SH-SY5Y (cell line): ENCODE data around the gene MRGPRE.

Experiments used
- GATA2 ChIP-seq: IDR thresholded peaks from 2 replicates; pipeline ENCODE4 v1.6.1; 2011; ENCODE audit warnings: mild to moderate bottlenecking, low read depth, low read length
- GATA3 ChIP-seq: IDR thresholded peaks from 2 replicates; pipeline ENCODE4 v1.6.1; 2011; ENCODE audit warnings: low read depth, mild to moderate bottlenecking, low read length, moderate library complexity

The MRGPRE gene

DNA sequence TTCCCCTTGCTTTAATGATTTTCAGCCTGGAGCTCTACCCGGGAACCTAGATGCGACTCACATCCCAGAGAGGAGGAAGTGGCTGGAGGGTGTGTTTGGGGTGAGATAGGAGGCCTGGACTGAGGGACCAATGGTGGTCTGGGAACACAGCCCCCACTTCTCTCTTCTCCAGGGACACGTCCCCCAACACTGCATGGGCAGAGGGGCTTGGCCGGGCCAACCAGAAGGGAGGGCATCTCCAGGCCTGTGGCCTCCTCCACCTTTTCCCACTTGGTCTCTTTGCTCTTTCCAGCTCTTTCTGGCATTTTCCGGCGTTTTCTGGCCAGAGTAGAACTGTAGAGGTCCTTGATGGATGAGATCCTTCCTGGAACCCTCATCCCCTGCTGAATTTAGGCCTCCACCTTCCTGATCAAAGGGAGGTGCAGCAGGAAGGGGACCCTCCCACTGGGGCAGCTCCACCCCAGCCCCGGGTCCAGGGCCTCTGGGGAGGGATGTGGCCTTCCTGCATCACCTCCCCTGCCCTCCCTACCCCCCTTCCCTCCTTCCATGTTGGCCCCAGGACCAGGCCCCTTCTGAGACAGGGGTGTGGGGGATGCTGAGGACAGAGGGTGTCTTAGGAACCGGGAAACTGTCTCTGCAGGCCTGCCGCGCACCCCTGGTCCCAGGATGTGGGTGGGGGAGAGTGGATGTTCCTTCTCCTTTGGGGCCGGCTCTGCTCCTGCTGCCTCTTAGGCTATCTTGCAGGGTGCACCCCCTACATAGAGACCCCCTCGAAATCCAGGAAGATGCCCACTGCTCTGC, 38.0 kb downstream of the MRGPRE start:
- TF ChIP-seq GATA3 = no peak
- TF ChIP-seq GATA2 = no peak

DNA sequence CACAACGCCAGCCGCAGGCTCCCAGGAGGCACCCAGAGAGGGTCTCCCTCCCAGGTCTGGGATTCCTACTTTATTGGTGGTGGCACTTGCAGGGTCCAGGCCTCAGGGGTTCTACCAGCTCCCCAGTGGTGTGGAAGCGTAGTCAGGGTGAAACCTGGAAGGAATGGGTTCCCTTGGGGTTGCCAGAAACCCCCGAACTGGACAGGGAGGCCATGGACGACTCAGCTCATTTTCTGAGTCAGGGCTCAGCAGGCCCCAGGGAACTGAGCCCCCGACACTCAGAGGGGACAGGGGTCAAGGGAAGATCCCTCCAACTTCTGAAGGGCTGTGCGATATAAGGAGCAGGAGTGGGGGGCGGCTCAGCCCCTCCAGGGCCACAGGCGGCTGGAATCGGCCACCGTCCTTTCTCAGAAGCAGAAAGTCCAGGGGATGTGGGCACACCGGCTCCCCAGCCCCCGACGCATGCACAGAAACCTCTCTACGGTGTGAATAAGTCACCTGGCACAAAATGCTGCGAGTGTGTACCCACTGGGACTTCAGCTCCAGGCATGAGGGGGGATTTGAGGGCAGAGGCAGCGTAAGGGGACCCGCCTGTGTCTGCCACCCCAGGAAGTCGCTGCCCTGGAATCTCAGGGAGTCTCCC, 38.7 kb downstream of the MRGPRE start:
- TF ChIP-seq GATA2 (no peak), GATA3 (no peak)

DNA sequence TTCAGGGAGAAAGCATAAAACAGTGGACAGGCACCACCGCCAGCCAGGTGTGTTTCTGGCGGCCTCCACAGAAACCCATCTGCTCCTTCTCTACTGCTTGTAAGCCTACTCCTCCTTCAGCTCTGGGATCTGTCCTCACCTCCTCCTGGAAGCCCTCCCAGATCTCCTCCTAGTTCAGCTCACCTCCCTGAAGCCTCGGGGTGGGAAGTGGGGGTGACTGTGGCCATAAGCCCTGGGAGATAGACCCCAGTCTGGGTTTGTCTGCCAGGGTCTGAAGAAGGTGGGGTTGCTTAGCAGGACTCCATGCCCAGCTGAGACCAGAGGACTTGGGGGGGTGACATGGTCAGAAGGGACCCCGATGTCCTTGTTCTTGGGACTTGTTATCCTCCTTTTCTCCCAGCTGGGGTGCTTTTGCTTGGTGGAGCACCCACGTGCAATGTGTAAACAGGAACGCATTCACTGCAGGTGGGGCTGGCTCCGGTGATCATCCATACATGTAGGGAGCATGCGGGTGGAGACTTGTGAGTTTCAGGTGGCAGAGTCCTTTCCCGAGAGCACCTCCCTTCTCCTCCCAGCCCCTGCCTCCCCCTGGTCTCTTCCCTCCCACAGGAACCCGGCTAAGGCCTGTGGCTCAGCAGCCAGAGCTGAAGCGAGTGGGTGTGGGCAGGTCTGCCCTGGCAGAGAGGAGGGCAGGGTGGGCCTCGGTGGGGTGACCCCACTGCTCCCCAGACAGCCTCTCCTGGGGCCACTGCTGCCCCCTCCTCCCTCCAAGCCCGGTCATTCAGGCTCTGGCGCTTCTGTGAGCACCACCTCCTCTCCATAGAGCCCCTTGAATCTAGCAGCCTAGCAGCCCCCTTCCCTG, 39.5 kb downstream of the MRGPRE start:
- no peak for TF ChIP-seq GATA2
- TF ChIP-seq GATA3 = no peak

DNA sequence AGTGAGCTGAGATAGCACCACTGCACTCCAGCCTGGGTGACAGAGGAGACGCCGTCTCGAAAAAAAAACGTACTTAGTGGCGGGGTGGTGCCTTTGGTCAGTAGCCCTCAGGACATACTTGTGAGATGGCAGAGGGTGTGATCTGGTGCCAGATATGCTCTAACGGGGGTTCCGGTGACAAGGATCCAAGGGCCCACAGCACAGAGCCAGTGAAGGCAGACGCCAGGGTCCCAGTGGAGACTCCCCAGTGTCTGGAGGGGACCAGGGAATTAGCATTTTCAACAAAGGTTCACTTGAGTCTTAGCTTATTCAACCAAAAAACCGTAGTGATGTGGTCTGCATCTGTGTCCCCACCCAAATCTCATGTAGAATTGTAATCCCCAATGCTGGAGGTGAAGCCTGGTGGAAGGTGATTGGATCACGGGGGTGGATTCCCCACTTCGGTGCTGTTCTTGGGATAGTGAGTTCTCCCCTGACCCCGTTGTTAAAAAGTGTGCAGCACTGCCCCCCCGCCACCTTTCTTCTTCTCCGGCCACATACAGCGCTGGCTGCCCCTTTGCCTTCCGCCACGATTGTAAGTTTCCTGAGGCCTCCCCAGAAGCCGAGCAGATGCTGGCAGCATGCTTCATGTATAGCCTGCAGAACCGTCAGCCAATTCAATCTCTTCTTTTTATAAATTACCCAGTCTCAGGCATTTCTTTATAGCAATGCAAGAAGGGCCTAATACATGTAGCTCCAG, 40.5 kb downstream of the MRGPRE start:
- no peak for TF ChIP-seq GATA3
- no peak for TF ChIP-seq GATA2

DNA sequence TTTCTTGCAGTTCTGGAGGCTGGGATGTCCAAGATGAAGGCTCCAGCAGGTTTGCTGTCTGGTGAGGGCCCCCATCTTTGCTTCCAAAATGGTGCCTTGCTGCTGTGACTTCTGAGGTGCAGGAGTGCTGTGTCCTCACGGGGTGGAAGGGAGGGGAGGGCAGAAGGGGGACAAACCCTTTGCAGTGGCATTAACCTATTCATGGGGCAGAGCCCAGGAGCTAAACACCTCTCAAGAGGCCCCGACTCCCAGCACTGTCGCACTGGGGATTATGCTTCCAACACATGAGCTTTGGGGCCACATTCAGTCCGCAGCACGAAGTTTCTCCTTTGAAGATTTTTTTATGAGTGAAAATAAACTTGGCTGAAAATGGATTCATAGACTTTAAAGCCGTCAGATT, 41.6 kb downstream of the MRGPRE start:
- TF ChIP-seq GATA3 = no peak
- TF ChIP-seq GATA2 = no peak

DNA sequence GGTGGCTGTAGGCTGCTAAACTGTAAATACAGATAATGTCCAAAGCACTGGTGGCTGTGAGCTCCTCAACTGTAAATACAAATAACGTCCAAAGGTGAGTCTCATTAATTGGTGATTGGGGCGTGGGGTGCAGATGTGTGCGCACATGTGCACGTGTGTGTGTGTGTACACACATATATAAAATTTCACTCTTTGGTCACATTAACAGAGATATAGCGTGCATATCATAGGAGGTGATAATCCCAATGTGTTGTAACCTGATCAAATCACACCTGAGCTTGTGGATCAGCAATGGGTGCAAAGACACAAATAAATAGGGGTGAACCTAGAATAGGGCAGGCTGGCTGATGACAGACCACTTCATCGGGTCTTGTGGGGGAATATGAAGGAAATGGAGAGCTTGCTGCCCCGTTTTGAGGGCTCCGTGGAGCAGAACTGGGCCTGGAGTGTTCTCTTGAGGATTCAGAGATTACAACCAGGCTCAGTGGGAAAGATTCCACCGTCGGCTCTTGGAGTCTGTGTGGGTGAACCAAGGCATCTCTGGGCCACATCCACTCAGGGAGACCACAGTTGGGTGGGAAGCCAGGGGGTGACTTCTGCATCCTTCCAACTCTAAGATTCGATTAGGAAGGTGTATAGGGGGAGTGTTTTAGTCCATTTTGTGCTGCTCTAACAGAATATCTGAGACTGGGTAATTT, 42.2 kb downstream of the MRGPRE start:
- no peak for TF ChIP-seq GATA2
- TF ChIP-seq GATA3 = no peak

DNA sequence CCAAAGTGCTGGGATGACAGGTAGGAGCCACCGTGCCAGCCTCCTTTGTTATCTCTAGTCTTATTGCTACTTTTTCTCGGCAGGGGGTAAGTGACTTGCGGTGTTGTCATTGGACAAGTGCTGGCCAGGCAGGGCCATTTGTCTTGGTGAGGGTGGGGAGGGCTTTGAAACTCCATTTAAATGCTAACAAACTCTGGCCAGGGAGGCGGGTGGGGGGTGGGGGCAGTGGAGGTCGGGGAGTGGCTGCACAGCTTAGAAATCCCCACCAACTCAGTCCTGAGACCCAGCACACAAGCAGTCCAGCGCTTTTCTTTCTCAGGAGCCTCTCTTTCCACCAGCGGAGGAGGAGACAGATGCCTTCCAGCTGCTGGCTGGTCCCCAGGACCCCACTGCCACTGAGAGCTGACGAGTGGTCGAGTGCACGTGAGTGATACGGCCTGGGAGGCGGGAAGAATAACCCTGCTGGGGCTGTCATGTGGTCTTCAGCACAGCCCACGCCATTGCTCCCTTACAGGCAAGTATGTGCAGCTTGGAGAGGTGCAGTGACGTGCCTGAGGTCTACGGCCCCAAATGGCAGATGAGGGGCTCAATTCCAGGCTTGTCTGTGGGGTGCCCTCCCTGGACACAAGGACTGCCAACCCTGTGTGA, 42.9 kb downstream of the MRGPRE start:
- TF ChIP-seq GATA3 (no peak), GATA2 (no peak)

DNA sequence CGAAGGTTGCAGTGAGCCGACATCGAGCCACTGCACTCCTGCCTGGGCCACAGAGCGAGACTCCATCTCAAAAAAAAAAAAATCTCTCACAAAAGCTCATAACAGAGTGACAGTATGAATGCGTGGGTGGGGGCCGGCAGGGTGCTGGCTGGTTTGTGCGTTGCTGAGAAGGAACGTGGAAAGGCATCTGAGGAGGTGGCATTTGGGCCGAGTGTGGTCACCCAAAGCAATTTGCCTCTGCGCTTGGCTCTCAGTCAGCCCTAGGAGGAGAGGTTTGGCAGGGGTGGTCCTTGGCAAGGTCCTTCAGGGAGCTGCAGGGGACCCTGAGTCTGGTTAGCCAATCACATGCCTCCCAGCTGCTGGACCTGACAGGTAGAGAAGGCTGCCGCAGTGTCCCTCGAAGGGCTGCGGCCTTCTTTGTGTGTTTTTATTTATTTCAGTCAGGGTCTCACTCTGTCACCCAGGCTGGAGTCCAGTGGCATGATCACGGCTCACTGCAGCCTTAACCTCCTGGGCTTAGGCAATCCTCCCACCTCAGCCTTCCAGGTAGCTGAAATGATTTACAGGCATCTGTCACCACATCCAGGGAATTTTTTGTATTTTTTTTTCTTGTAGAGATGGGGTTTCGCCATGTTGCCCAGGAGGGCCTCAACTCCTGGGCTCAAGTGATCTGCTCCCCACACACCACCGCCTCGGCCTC, 43.6 kb downstream of the MRGPRE start:
- TF ChIP-seq GATA3 (no peak), GATA2 (no peak)

DNA sequence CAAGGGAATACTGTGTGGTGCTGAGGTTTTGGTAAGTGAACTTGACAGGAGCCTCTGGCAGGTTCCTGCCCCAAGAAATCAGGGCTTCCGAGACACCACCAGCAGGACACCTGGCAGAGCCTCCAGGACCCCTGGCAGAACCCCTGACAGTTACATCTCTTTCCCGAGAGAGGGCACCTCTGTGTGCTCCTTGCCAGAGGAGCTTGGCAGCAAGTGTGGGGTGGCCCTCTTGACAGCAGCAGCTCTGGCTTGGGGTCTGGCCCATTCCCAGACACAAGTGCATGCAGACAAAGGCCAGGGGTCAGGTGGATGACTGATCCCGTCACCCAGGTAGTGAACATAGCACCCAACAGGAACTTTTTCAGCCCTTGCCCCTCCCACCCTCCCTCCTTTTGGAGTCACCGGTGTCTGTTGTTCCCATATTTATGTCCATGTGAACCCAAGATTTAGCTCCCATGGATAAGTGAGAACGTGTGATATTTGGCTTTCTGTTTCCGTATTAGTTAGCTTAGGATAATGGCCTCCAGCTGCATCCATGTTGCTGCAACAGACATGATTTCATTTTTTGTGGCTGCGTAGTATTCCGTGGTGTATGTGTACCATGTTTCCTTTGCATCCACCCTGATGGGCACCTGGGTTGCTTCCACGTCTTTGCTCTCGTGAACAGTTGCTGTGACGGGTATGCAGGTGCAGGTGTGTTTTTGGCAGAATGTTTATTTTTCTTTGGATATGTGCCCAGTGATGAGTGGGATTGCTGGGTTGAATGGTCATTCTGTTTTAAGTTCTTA, 45.9 kb downstream of the MRGPRE start:
- TF ChIP-seq GATA3 = no peak
- no peak for TF ChIP-seq GATA2

DNA sequence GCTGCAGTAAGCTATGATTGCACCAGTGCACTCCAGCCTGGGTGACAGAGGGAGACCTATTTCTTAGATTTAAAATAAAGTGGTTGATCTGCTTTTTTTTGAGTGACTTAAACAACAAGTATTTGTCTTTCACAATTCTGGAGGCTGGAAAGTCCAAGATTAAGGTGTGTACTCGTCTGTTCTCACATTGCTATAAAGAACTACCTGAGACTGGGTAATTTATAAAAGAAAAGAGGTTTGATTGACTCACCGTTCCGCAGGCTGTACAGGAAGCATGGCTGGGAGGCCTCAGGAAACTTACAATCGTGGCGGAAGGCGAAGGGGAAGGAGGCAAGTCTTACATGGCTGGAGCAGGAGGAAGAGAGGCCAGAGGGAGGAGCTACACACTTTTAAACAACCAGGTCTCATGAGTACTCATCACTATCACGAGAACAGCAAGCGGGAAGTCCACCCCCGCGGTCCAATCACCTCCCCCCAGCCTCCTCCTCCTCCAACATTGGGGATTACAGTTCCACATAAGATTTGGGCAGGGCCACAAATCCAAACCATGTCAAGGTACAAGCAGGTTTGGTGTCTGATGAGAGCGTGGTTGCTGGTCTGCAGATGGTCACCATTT, 47.4 kb downstream of the MRGPRE start:
- TF ChIP-seq GATA3 = no peak
- no peak for TF ChIP-seq GATA2

DNA sequence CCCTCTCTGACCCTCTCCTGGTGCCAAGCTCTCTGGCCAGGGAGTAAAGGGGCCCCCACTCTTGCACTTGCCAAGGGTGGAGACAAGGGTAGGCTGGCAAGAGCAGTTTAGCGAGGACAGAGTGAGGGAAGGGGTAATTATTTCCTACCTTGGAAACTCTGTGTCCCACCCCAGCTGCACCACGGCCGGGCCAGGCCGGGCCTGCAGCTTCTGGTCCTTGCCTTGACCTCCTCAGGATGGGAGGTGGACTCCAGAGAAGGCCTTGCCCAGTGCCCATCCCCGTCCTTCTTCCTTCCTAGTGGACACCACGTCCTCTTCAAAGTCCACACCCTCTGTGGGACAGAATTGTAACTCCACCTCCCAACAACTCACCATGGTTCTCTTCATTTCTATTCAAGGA, 48.7 kb downstream of the MRGPRE start:
- no peak for TF ChIP-seq GATA3
- TF ChIP-seq GATA2 = no peak
